ENCODE data around the gene KDM3A.
A peak's percentile ranks its signal among the peaks of the same experiment; 100 is the strongest.

The KDM3A gene

DNA sequence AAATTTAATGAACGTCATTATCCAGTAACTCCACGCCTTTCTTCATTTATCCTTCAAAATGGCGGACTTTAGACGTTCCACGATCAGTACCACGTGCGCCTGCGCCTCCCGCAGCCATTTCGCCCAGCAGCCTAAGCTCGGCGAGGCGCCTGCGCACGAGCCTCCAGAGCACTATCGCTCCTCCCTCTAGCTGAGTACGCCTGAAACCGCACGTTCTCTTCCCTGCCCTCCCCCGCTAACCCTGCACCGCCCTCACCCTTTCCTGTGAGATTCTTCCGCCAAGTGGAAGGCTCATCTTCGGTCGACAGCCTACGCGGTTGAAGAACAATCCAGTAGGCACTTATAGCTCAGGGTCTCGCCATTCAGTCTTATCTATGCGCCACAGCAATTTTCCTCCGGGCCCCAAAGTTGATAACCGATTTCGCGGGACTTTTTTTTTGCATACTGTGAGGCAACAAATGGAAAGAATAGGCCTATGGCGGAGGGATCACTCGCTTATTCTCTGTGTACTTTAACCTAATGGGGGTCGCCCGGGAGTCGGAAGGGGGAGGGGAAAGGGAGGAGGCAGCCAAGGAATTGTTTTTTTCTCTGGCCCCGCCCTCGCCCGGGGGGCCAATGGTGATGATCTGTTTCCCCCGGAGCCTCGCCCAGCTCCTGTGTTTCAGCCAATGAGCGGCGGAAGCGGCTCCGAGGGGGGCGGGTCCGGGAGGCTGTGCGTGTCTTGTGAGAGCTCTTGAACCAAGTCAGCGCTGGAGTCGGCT lies at the start of gene KDM3A (continued):
- TF ChIP-seq, protein P1, sequence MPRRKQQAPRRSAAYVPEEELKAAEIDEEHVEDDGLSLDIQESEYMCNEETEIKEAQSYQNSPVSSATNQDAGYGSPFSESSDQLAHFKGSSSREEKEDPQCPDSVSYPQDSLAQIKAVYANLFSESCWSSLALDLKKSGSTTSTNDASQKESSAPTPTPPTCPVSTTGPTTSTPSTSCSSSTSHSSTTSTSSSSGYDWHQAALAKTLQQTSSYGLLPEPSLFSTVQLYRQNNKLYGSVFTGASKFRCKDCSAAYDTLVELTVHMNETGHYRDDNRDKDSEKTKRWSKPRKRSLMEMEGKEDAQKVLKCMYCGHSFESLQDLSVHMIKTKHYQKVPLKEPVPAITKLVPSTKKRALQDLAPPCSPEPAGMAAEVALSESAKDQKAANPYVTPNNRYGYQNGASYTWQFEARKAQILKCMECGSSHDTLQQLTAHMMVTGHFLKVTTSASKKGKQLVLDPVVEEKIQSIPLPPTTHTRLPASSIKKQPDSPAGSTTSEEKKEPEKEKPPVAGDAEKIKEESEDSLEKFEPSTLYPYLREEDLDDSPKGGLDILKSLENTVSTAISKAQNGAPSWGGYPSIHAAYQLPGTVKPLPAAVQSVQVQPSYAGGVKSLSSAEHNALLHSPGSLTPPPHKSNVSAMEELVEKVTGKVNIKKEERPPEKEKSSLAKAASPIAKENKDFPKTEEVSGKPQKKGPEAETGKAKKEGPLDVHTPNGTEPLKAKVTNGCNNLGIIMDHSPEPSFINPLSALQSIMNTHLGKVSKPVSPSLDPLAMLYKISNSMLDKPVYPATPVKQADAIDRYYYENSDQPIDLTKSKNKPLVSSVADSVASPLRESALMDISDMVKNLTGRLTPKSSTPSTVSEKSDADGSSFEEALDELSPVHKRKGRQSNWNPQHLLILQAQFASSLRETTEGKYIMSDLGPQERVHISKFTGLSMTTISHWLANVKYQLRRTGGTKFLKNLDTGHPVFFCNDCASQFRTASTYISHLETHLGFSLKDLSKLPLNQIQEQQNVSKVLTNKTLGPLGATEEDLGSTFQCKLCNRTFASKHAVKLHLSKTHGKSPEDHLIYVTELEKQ (tag by site-specific recombination; IDR thresholded peaks at IDR 0.05; ENCODE audit: borderline replicate concordance): 0 out of 2 replicates have a peak, but pooled peaks have one; percentile 63
- peak; percentile 84; the same call in 1 of the 2 replicates for TF ChIP-seq ZNF2 (tag by site-specific recombination; IDR thresholded peaks at IDR 0.05)
- TF ChIP-seq SALL2 (tag by site-specific recombination; IDR thresholded peaks at IDR 0.05; ENCODE audit: borderline replicate concordance): peak; percentile 88; the same call in 1 of the 2 replicates

- 0 out of 2 replicates have a peak, but pooled peaks have one; percentile 31 for TF ChIP-seq ZNF335 (tag by site-specific recombination; conservative IDR thresholded peaks at IDR 0.05)
- no peak for TF ChIP-seq ZNF843 (tag by site-specific recombination; IDR thresholded peaks at IDR 0.05)
- Histone ChIP-seq H3K4me3 (ENCODE audit: low read depth, low read length) (no peak overlapping the region), H3K4me1 (ENCODE audit: control insufficient read depth, insufficient read depth, low read length) (peaks cover 7% of the 10 kb centered on the region; the same call in 1 of the 2 replicates), H3K9me3 (ENCODE audit: control insufficient read depth, insufficient read depth, low read depth, low read length) (no peaks in the 10 kb centered on the region), H3K27ac (ENCODE audit: extremely low read depth, low read depth, low read length) (no peak overlapping the region), H3K36me3 (ENCODE audit: control insufficient read depth in 2 of 2, insufficient read depth in 1 of 2, low read length in 2 of 2) (no peaks in the 10 kb centered on the region)
- ChIA-PET POLR2A (interaction anchor here (1.7 to 2.2 kb wide), 2 partner anchors 48 to 50 kb away, joined by 6 to 10 read pairs; partner anchors contain the start of gene KDM3A), CTCF (interaction anchor here (0.5 kb wide), 1 partner anchor 82 kb away, joined by 3 read pairs; no protein-coding TSS in a partner anchor)
Observed at GRCh38 chr2:86392873-86393518, 48.2 kb upstream of the KDM3A start.

DNA sequence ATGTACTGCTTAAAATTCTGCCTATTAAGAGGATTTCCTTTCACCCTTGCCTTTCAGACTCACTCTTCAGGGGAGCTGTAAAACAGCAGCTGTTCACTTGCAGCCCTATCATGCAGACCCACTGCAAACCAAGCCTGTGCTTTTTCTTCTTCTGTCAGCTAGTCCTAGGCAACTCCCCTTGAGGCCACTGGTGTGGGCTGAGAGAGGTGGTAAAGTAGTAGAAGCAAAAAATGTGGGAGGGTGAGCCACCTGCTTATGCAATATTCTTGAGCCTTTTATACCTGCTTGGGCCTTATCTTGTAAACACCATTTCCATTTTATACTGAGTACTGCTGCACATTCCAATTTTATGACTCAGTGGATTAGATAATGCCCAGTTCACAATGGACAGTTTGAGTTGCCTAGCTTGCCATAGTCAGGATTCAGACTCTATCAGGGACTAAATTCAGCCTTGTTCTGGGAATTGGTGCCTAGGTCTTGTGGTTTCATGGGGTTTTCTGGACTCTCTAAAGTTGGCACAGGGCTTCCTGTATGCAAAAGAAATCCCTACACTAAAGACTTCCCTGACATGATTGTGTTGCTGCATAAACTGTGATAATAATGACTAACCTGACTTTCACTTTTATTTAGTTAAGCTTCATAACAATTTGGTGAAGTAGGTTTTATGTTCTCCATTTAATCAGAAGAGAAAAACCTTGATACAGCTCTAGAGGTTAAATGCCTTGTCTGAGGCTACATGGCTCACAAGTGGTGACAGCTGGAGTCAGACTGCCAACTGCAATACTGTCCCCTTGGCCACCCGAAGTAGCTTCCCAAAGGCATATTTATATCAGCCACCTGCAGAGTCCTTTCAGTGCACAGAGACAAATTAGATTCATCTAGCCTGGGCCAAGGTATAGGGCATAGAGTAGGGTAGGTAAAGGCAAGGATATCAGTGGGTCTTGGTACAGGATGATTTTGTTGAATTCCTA lies 47.4 kb upstream of the KDM3A start:
- peaks cover 7% of the 10 kb centered on the region; the same call in 1 of the 2 replicates for H3K4me1 ChIP-seq (ENCODE audit: control insufficient read depth, insufficient read depth, low read length)
- no peak overlapping the region for H3K4me3 ChIP-seq (ENCODE audit: low read depth, low read length)
- H3K36me3 ChIP-seq (ENCODE audit: control insufficient read depth in 2 of 2, insufficient read depth in 1 of 2, low read length in 2 of 2): no peaks in the 10 kb centered on the region
- H3K27ac ChIP-seq (ENCODE audit: extremely low read depth, low read depth, low read length): no peak overlapping the region
- ChIA-PET CTCF (interaction anchor here (0.5 to 1.0 kb wide), 4 partner anchors 10 to 175 kb away, joined by 3 to 4 read pairs (median 4); no protein-coding TSS in a partner anchor), POLR2A (interaction anchor here (1.7 to 2.2 kb wide), 2 partner anchors 47 to 49 kb away, joined by 6 to 10 read pairs; partner anchors contain the start of gene KDM3A)
- H3K9me3 ChIP-seq (ENCODE audit: control insufficient read depth, insufficient read depth, low read depth, low read length): no peaks in the 10 kb centered on the region
- TF ChIP-seq ZBTB20 (tag by site-specific recombination; IDR thresholded peaks at IDR 0.05): 0 out of 2 replicates have a peak, but pooled peaks have one; percentile 14
- 0 out of 2 replicates have a peak, but pooled peaks have one; percentile 26 for TF ChIP-seq ZNF366 (tag by site-specific recombination; conservative IDR thresholded peaks at IDR 0.05)
- TF ChIP-seq ZNF214 (tag by site-specific recombination; IDR thresholded peaks at IDR 0.05; ENCODE audit: borderline replicate concordance): no peak
- TF ChIP-seq EGR2 (tag by site-specific recombination; IDR thresholded peaks at IDR 0.05; ENCODE audit: low read depth): peak; percentile 57; the same call in 1 of the 2 replicates
- peak; percentile 64 for TF ChIP-seq ZNF398 (tag by site-specific recombination; IDR thresholded peaks at IDR 0.05)
- peak; percentile 85 for TF ChIP-seq FEZF1 (tag by site-specific recombination; IDR thresholded peaks at IDR 0.05)
- TF ChIP-seq ZNF133 (tag by site-specific recombination; IDR thresholded peaks at IDR 0.05): 0 out of 2 replicates have a peak, but pooled peaks have one; percentile 32
- TF ChIP-seq ZXDB (tag by site-specific recombination; IDR thresholded peaks at IDR 0.05): peak; percentile 27; the same call in 1 of the 2 replicates
- peak; percentile 56 for TF ChIP-seq PRDM10 (tag by site-specific recombination; IDR thresholded peaks at IDR 0.05)
- peak; percentile 32; the same call in 1 of the 2 replicates for TF ChIP-seq TRIM28 (IDR thresholded peaks at IDR 0.05; ENCODE audit: borderline replicate concordance, low read length)
- TF ChIP-seq ZNF311 (tag by site-specific recombination; IDR thresholded peaks at IDR 0.05; ENCODE audit: borderline replicate concordance): no peak
- no peak for TF ChIP-seq ZBTB48 (tag by site-specific recombination; IDR thresholded peaks at IDR 0.05)

All from HEK293 (cell line).